Endodermal cell (in vitro differentiated cells): ENCODE data around the gene DLG2. TPM values are rescaled to one million over a fixed set of nuclear protein-coding genes. Genes with fewer than 3 reads are reported as not detected.

ENCODE experiments used
- DNase-seq: peaks from one replicate; pipeline ENCODE4 v3.0.0-alpha.2; 2017
- H3K27ac ChIP-seq: 2 replicates; pipeline ENCODE4 v1.5.1; 2013; ENCODE audit warnings: mild to moderate bottlenecking, low read depth, low read length, moderate library complexity
- H3K27me3 ChIP-seq: 2 replicates; pipeline ENCODE4 v1.6.1; 2013; ENCODE audit warnings: mild to moderate bottlenecking, low read length, moderate library complexity; ENCODE audit not compliant: insufficient read depth, control insufficient read depth, poor library complexity, severe bottlenecking
- H3K36me3 ChIP-seq: 2 replicates; pipeline ENCODE4 v1.7.0; 2013; ENCODE audit warnings: mild to moderate bottlenecking, low read length, moderate library complexity; ENCODE audit not compliant: control insufficient read depth, insufficient read depth
- H3K4me1 ChIP-seq: one replicate; pipeline ENCODE4 v1.7.0; 2013; ENCODE audit warnings: low read length; ENCODE audit not compliant: control insufficient read depth, insufficient read depth
- H3K4me3 ChIP-seq: 2 replicates; pipeline ENCODE4 v1.5.1; 2013; ENCODE audit warnings: mild to moderate bottlenecking, low read length, moderate library complexity
- H3K9ac ChIP-seq: 2 replicates; pipeline ENCODE4 v1.6.1; 2013; ENCODE audit warnings: mild to moderate bottlenecking, low read length, moderate library complexity; ENCODE audit not compliant: poor library complexity, severe bottlenecking; ENCODE audit errors: extremely low read depth
- H3K9me3 ChIP-seq: 2 replicates; pipeline ENCODE4 v1.6.1; 2013; ENCODE audit warnings: mild to moderate bottlenecking, low read length, moderate library complexity; ENCODE audit not compliant: control insufficient read depth
- H3K27ac Mint-ChIP-seq: 2 replicates; pipeline ENCODE4 v1.8.0; 2020; ENCODE audit warnings: mixed read lengths
- H3K27me3 Mint-ChIP-seq: 2 replicates; pipeline ENCODE4 v1.8.0; 2021; ENCODE audit warnings: mild to moderate bottlenecking, mixed read lengths; ENCODE audit not compliant: insufficient read depth
- H3K36me3 Mint-ChIP-seq: 2 replicates; pipeline ENCODE4 v1.8.0; 2020; ENCODE audit warnings: low read depth, mixed read lengths
- H3K4me1 Mint-ChIP-seq: 2 replicates; pipeline ENCODE4 v1.8.0; 2020; ENCODE audit warnings: mixed read lengths
- H3K4me3 Mint-ChIP-seq: 2 replicates; pipeline ENCODE4 v1.8.0; 2020; ENCODE audit warnings: mild to moderate bottlenecking, moderate library complexity, mixed read lengths
- H3K9me3 Mint-ChIP-seq: 2 replicates; pipeline ENCODE4 v1.8.0; 2020; ENCODE audit warnings: mild to moderate bottlenecking, mixed read lengths
- WGBS, 2 experiments: methylation state at CpG; one replicate each; pipeline versions ENCODE4 v1.1.5 to v1.1.7; 2013; ENCODE audit warnings: missing lambda C conversion rate in 2 of 2, mixed read lengths in 1 of 2; ENCODE audit not compliant: insufficient coverage in 1 of 2, insufficient read length in 1 of 2; 5-methylcytosine and 5-hydroxymethylcytosine counted together
- total RNA-seq, 2 donors: library from RNA; stranded (reverse); fragmentation: NEBNext Ultra II Directional in 1 of 2; extraction: Animal tissue kit (Norgen Biotek cat#: 25700) in 1 of 2; gene quantifications; 2 replicates in 1 of 2; 3 replicates in 1 of 2; pipeline ENCODE4 v1.2.1, GENCODE V29; 2021
- TF ChIP-seq, protein P1 (sequence below): fragments of 200-600 bp; sonication (generic); conservative IDR thresholded peaks from 2 replicates; pipeline ENCODE4 v1.5.0; 2021; ENCODE audit warnings: antibody characterized with exemption, mild to moderate bottlenecking

DLG2 gene
- total RNA-seq, 2 donors from 2014 or later = 9.6 to 10.6 TPM

DNA sequence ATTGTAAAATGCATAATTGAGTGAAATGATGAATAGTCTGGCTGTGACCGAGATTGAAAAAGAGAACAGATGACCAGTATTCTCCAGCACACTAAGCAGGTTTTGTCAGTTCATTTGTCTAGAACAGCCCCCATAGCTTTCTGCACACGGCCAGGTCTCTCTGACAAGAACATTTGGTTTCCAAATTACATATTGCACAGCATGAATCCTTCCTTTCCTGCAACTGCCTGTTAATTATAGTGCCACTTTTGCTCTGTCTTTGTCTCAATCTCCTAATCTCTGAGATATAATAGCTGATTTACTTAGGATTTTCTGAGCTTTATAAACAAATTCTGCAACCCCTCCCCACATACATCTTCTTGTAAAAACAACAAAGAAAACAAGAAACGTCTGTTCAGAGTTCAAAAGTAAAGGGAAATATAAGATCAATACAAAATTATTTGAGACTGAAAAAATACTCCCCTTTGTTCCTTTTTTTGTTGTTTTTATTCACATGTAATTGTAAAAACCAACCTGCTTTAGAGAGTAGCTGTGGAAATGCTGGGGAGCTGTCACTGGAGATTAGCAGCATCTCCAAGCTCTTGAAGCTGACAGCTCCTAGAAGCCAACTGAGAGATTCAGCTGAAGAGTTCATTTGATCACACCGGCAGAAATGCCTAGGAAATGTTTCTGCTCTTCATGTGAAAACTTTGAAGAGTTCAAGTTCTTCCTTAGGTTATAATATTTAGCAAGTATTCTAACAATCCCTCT is 998.1 kb downstream of the DLG2 start:
- H3K9me3 Mint-ChIP-seq = no peaks in the 10 kb centered on the region
- no peak for DNase-seq
- WGBS, 2 experiments = 69 to 85% methylated on average over 2 to 4 of the region's 4 CpGs
- no peaks in the 10 kb centered on the region for H3K4me1 Mint-ChIP-seq
- H3K27ac Mint-ChIP-seq = no peak overlapping the region
- H3K27me3 Mint-ChIP-seq = no peaks in the 10 kb centered on the region
- no peak overlapping the region for H3K4me3 Mint-ChIP-seq
- TF ChIP-seq, protein P1, sequence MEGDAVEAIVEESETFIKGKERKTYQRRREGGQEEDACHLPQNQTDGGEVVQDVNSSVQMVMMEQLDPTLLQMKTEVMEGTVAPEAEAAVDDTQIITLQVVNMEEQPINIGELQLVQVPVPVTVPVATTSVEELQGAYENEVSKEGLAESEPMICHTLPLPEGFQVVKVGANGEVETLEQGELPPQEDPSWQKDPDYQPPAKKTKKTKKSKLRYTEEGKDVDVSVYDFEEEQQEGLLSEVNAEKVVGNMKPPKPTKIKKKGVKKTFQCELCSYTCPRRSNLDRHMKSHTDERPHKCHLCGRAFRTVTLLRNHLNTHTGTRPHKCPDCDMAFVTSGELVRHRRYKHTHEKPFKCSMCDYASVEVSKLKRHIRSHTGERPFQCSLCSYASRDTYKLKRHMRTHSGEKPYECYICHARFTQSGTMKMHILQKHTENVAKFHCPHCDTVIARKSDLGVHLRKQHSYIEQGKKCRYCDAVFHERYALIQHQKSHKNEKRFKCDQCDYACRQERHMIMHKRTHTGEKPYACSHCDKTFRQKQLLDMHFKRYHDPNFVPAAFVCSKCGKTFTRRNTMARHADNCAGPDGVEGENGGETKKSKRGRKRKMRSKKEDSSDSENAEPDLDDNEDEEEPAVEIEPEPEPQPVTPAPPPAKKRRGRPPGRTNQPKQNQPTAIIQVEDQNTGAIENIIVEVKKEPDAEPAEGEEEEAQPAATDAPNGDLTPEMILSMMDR = no peak
- Histone ChIP-seq H3K9me3 (no peaks in the 10 kb centered on the region), H3K4me3 (no peak overlapping the region), H3K27me3 (no peaks in the 10 kb centered on the region), H3K27ac (no peak overlapping the region), H3K36me3 (no peaks in the 10 kb centered on the region), H3K9ac (no peak overlapping the region), H3K4me1 (no peaks in the 10 kb centered on the region)
- no peaks in the 10 kb centered on the region for H3K36me3 Mint-ChIP-seq

DNA sequence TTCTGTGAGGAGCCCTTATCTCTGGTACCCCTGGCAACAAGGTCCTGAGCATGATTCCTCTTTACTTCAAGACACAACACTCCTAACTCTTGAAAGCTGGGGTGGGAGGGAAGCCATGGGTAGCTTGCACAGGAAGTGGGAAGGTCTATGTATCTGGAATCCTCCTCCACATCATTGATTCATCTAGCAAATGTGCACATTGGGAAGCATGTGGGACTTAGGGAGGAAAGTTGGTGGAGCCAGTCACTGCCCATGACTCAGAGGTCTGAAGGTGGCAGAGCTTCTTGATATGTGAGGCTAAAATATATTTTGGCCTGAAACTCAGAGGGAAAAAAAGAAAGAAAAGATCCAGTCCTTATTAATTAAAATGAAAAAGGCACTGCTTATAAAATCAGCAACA is 1000.9 kb downstream of the DLG2 start:
- no peak for DNase-seq
- H3K27ac ChIP-seq = no peak overlapping the region
- Mint-ChIP-seq H3K36me3 (no peaks in the 10 kb centered on the region), H3K9me3 (no peaks in the 10 kb centered on the region), H3K27ac (no peak overlapping the region), H3K27me3 (no peaks in the 10 kb centered on the region), H3K4me3 (no peak overlapping the region), H3K4me1 (no peaks in the 10 kb centered on the region)
- no peaks in the 10 kb centered on the region for H3K36me3 ChIP-seq
- no peak overlapping the region for H3K9ac ChIP-seq
- H3K4me1 ChIP-seq = no peaks in the 10 kb centered on the region
- H3K4me3 ChIP-seq = no peak overlapping the region
- TF ChIP-seq, protein P1 = no peak
- H3K27me3 ChIP-seq = no peaks in the 10 kb centered on the region
- H3K9me3 ChIP-seq = no peaks in the 10 kb centered on the region

DNA sequence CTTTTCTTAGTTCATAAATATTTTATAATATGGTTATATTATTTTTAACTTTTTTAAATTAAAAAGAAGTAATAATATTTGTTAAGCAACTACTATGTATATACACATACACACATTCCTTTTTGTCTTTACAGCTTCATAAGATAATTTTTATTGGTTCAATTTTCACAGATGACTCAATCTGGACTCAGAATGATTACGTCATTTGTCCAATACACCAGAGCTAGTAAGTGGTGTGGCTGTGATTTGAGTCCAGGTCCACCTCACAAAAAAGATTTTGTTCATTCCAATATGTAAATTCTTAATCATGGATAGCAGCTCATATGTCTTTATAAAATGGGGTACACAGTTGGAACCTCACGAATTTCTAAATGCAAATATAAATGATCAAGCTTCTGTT is 1014.5 kb downstream of the DLG2 start:
- H3K4me3 Mint-ChIP-seq = no peak overlapping the region
- no peak overlapping the region for H3K27ac ChIP-seq

More for the DNA sequence above, 1014.5 kb downstream of the DLG2 start:
- no peaks in the 10 kb centered on the region for H3K27me3 Mint-ChIP-seq
- TF ChIP-seq, protein P1 = no peak
- 98 to 100% methylated on average over 1 to 2 of the region's 2 CpGs for whole genome bisulfite sequencing, 2 experiments
- peaks cover 22% of the 10 kb centered on the region for H3K4me1 Mint-ChIP-seq
- H3K36me3 Mint-ChIP-seq = no peaks in the 10 kb centered on the region
- no peak for DNase-seq
- H3K9me3 Mint-ChIP-seq = no peaks in the 10 kb centered on the region
- no peak overlapping the region for H3K4me3 ChIP-seq
- no peak overlapping the region for H3K9ac ChIP-seq
- H3K36me3 ChIP-seq = no peaks in the 10 kb centered on the region
- no peaks in the 10 kb centered on the region for H3K27me3 ChIP-seq
- no peaks in the 10 kb centered on the region for H3K9me3 ChIP-seq
- no peak overlapping the region for H3K27ac Mint-ChIP-seq
- peaks cover 6% of the 10 kb centered on the region for H3K4me1 ChIP-seq
